Stimulated activated CD8-positive, alpha-beta memory T cell treated with anti-CD3 and anti-CD28 coated beads, Interleukin-15, amount 100 ng/mL, for 4 hours (primary cell): ENCODE measurements around the gene MGAT4A.
"Not testable (repeated sequence)": the region's sequence is repeated elsewhere in the genome, so short reads cannot be mapped to it uniquely, and the experiment has no call there.

Experiments
- DNase-seq, 2 donors: peaks; one replicate each; pipeline ENCODE4 v3.0.0-alpha.2; 2020; ENCODE audit warnings: low read depth in 2 of 2

MGAT4A gene

DNA sequence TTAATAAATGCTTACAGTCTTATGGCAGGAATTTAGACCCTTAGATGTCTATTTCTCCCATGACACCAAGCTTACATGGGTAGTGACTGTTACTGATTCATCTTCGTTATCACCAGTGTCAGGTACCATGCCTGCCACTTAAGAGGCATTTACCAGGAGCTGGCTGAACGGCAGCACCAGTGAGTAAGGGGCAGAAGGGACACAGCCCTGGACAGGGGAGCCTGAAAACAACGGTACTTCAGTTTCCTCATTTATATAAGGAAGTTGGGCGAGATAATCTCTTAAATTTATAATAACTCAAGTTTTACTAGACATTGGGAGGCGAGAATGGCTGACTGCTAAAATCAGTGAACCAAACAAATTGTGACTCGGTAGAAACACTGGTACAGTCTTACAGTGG, 123.8 kb downstream of the MGAT4A start:
- no peak for DNase-seq

DNA sequence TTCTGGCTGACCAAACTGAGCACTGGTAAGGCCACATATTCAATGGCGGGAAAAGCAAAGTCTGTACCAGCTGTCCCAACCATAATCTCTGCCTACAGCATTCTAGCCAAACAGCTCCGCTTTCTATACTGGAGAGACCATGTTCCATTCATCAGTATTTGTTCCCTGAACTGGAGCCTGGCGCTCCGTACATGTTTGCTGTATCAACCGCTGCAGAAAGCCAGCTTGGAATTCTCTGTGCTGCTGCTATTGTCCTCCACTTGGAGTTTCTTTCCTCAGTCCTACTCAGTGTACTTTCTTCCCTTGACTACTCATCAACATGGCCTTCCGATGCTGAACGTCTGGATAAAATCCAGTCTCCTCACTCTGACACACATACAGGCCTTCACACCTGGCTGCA, 124.5 kb downstream of the MGAT4A start:
- DNase-seq = no peak

DNA sequence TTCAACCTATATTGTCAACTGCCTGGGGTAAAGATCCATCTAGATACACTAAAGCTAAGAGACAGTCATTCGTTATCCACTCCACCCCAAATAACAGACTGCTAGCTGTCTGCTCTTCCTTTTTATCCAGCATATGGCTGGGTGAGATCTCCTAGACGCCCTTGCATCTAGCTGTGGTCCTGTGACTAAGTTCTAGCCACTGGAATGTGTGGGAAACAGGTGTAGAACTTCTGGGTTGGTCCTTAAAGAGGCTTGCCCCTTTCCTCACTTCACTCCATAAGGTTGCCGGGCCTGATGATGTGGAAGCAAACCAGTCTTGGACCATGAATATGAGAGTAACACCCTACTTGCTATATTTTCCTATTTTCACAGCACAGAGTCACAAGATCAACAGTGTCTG, 125.9 kb downstream of the MGAT4A start:
- DNase-seq = no peak

DNA sequence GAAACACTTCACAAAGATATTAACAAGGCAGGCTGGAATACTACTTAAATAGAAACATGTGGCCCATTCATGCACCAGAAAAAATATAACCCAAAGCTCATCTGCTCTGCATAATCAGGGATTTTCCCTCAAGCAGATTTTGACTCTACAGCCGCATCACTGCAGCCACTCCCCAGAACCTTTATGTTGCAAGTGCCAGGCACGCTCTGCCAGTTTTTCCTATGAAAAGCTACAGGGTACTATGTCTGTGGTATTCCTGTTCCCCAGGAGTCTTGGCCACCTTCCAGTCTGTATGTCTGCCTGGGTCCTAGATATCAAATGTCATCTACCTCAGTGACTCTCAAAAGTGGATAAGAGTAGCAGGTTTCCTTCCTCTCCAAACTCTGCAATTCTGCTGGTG, 126.4 kb downstream of the MGAT4A start:
- DNase-seq = no peak

DNA sequence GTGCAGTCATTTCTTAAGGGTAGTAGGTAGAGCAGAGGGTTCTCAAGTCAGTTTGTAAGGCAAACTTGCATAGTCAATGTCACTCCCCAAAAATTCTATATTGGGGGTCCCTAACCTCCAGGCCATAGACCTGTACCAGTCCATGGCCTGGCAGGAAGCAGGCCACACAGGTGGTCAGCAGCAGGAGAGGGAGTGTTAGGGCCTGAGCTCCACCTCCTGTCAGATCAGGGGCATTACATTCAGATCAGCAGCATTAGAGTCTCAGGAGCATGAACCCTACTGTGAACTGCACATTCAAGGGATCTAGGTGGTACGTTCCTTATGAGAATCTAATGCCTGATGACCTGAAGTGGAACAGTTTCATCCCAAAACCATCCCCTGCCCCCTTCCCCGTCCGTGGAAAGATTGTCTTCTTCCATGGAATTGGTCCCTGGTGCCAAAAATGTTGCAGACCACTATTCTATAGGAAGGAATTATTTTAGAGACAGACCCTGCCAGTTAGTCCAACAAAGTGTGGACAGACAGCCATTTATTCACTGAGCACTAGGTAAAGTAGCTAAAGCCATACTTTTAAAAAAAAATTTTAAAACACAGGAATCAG, 129.3 kb downstream of the MGAT4A start:
- no peak for DNase-seq

DNA sequence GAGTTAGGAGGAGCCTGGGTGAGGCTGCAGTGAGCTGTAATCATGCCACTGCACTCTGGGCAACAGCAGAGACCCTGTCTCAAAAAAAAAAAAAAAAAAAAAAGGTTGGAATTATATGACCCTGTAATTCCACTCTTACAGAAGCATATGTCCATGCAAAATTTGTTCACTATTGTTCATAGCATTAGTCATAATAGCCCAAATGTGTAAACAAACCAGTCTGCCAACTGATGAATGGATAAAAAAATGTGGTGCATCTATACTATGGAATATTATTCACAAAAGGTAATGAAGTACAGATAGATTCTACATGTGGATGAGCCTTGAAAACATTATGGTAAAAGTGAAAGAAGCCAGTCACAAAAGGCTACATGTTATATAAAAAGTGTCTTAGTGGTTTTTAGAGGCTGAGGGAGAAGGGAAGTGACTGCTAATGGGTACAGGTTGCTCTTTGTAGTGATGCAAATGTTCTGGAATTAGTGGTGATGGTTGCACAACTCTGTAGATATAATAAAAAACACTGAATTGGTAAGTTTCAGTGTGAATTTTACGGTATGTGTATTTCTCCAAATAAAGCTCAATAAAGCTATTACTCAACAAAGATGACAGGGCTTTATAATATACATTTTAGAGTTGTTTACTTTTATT, 132.0 kb downstream of the MGAT4A start:
- DNase-seq = no peak

DNA sequence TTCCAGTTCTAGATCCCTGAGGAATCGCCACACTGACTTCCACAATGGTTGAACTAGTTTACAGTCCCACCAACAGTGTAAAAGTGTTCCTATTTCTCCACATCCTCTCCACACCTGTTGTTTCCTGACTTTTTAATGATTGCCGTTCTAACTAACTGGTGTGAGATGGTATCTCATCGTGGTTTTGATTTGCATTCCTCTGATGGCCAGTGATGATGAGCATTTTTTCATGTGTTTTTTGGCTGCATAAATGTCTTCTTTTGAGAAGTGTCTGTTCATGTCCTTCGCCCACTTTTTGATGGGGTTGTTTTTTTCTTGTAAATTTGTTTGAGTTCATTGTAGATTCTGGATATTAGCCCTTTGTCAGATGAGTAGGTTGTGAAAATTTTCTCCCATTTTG, 136.3 kb downstream of the MGAT4A start:
- not testable (repeated sequence) for DNase-seq

DNA sequence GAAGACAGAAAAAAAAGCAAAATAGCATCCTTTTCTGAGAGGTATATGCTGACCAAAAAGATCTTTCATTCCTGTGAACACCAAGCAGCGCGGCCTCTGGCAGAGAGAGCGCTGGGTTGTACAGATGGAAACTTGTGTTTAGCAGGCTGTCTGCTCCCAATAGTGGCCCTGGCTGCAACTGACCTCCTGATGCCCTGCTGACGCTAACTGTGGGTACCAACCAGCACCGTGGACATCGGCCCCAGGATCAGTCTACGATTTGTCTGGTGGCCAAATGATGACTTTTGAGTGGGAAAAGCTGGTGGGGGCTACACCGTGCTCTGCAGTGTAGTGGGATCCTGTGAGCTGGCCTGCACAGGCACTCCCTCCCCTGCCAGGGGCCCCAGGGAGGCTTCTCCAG, 138.4 kb downstream of the MGAT4A start:
- no peak for DNase-seq

DNA sequence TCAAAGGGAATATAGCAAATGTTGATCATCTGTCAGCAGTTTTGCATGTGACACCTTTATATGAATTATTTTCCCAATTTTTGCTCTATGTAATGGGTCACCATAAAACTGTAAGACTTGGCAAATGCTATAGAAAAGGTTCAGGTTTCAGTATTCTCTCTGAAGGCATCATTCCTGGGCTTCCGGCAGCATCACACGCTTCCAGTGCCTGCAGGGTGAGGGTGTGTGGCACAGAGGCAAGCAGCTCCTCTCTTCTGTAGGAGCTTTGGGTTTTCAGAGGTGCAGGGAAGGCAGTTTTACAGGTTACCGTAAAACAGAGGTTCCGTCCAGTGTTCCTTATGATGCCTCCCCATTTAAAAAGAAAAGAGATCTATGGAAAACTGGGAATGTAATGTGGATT, 141.4 kb downstream of the MGAT4A start:
- DNase-seq = no peak

DNA sequence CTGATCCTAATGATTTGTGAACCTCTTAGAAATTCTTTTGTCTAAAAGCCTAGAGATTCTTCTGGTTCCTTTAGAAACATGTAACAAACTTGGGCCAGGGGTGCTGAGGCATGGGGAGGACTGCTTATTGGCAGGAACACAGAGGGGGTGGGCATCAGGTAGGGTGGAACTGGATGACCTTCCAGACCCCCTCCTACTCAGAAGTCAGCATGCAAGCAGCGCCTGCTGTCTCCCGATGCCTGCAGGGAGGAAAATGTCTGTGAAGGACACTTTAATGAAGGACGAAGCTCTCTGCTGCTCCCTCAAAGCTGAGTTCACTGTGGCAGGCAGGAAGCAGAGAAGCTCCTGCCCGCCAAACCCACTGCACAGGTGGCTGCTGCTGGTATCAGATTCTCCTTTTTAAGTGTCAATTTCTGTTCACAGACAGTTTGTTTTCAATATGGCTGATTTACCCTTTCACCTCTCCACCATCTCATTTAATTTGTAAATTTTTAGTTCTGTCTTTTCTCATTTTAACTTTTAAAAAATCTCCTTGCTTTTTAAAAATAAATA, 142.0 kb downstream of the MGAT4A start:
- no peak for DNase-seq

DNA sequence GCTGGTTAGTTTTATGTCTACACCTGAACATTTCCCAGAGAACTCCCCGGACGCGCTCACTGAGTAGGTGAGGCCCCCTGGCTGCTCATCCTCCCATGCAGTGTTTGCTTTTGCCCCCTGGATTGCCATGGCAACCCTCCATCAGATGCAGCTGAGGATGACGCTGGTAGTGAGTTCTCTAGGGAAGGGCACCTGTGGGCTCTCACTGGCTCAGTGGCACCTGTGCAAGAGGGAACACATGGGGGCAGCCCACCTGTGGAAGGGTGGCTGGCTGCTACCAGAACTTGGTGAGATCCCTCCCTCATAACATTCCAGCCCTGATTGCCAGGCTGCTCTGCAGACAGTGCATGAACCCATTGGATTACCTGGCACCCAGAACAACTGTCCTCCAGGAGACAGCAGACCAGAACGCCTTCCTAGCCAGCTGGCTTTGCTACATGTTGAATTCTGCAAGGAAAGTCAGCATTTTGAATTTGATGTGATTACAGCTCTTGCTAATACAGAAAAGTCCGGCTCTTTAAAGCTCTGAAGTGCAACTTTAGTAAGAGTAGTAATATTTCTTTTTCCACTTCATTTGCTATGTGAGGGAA, 144.3 kb downstream of the MGAT4A start:
- DNase-seq = no peak

DNA sequence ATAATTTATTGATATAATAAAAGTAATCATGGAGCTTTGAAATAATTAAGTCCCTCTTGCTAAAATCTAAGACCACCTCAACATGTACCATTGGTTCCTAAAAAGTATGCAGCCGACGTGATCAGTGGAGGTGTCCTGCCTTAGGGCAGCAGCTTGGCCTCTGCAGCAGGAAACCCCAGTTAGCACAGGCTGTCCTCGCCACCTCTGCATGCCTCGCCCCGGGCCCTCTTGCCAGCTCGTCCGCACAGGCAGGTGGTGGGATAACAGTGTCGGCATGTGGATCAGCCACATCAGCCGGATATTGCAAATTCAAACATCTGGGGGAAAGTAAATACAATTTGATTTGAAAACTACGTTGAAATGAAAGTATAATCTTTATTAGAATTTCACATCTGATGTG, 145.5 kb downstream of the MGAT4A start:
- DNase-seq = no peak

DNA sequence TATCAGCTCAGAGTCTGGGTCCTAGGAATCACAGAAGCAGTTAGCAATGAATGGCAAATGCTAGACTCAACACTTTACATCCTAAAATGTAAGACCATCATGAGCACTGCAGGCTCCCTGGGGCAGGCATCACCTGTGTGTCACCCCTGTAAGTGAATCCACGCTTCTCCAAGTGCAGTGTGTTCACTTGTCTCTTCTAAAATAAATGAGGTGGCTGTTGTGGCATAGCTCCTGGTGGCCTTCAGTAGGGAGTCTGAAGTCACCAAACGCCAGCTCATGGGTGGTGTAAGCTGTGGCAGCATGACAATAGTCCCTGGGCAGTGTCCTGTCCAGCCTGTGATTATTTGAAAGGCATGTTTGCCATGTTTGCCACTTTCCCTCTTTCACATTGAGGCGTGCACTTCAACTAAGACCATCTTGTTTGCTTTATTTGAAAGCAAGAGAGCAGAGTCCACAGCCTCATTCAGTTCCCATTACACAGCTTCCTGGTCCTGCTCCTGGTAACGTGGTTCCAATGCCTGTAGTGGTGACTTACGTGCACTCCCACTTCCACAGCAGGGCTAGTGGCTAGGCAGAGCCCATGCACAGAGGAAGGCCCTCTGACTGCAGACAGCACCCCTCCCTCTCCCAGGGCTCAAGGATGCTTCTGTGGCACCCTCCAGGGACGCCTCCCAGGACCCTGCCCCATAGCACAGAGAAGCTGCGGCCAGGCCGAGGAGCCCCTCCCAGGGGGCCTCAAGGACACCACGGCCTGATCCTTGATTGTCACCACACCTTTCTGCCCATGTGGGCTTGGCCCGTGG, 146.9 kb downstream of the MGAT4A start:
- DNase-seq = no peak

DNA sequence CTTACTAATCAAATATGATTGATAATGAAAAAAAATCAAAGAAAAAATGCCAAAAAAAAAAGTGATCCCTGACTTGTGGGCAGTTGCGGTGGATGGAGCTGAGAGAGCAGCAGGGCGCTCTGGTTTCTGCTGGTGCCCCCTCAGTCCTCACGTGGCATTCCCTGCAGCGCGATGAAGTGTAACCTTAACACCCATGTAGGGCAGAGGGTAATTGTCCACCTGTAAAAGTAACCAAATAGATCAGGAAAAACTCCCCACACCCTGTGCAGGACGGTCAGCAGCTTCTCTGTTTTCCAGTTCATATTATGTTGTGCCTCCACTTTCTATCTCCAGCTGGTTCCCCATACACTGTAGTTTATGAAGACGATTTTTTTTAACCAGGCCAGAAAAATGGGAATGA, 147.7 kb downstream of the MGAT4A start:
- no peak for DNase-seq

DNA sequence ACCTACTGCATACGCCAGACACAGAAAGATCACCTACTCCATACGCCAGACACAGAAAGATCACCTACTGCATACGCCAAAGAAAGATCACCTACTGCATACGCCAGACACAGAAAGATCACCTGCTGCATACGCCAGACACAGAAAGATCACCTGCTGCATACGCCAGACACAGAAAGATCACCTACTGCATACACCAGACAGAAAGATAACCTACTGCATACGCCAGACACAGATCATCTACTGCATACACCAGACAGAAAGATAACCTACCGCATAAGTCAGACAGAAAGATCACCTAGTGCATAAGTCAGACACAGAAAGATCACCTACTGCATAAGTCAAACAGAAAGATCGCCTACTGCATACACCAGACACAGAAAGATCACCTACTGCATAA, 148.4 kb downstream of the MGAT4A start:
- DNase-seq = no peak

DNA sequence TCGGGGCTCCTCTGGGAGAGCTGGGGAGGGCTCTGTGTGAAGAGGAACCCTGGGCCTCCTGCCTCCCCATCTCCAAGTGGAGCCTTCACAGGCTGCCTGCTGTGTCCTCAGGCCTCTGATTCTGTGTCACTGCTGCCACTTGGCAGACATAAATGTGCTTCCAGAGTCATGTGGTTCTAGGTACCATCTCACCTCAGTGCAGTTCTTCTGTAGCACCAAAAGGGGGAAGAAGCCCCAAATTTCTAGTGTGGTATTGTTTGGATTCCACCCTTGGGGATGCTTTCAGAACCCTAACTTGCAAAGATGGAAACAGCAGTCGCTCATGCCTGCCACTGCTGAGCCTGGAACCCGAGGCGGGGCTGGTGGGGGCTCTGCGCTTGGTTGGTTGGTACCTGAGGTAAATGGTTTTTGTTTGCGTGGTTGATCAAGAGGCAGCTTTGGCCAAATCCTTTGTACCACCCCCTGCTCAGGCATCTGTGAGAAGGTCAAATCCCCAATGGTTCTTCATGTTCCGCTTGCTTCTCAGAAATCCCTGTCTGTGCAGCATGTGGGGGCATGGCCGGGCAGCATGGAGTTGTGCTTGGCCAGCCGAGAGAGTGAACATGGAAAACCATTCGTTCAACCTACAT, 150.2 kb downstream of the MGAT4A start:
- DNase-seq = no peak

DNA sequence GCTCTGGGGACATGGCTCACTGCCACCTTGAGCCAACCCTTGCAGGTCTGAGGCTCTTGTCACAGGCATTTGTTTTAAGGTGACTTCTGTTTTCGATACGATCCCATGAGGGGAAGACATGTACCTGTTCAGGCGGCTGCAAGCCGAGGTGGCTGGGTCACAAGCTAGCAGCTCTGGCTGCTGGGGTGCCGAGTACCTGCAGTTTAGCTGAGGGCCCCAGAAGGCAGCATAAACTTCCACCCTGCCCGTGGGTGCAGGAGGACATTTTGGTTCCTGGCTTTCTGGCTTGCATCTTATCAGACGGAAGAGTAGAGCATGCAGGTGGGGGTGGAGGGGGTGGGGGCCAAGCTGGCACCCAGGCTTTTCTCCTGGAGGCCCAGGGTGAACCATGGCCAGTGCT, 151.0 kb downstream of the MGAT4A start:
- DNase-seq = no peak

DNA sequence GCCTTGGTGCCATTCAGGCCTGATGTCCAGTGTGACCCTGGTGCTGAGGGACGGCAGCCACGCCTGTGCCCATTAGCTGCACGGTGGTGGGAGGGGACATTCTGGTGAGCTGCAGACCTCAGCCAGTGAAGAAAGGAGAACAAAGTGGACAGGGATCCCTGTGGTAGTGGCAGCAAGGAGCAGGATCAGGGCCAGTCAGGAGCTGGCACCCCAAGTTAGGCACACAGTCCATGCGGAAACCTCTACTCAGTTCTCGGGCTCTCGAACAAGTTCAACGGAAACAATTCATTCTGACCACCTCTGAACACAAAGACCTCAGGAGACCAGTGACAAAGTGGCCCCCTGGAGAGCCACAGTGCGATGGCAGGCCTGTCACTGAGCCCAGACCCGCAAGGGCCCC, 152.7 kb downstream of the MGAT4A start:
- DNase-seq = no peak

DNA sequence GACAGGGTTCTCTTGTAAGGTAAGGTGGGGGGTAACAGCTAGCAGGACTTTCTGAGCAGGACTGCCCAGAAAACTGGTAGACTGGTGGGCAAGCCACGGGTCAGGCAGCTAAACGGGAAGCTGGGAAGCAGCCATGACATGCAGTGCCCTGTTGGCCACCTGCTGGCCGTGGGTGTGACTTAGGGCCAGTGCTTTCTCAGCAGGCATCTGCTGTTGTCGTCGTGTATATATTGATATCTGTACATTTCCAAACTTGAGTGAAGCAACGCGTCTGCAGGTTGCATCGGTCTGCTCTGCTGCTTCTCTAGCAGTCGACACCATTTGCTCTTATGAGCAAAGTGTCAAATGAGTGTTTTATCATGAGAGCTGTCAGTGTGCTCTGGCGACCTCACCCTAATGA, 153.6 kb downstream of the MGAT4A start:
- DNase-seq = no peak

DNA sequence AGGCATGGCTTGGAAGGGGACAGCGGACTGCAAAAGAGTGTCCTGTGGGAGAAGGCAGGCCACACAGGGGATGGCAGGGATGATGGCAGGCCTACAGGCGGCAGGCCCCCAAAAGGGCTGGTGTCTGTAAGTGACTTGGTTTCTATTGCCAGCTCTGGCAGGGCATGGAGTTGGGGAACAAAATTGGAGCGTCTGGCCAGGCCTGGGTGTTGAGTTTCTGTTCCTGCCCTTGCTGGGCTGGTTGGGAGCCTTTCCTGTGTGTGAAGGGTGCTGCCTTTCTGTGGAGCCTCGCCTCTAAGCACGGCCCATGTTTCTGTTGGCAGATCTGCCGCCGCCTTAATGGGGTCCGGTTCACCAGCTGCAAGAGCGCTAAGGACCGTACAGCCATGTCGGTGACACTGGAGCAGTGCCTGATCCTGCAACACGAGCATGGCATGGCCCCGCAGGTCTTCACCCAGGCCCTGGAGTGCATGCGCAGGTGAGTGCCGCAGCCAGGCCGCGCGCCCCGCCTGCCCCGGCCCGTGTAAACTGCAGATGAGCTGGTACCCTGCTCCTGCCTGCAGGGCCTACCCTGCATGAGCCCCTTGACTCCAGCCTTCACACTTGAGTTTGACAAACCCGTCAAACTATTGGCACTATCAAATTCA, 154.1 kb downstream of the MGAT4A start:
- no peak for DNase-seq

DNA sequence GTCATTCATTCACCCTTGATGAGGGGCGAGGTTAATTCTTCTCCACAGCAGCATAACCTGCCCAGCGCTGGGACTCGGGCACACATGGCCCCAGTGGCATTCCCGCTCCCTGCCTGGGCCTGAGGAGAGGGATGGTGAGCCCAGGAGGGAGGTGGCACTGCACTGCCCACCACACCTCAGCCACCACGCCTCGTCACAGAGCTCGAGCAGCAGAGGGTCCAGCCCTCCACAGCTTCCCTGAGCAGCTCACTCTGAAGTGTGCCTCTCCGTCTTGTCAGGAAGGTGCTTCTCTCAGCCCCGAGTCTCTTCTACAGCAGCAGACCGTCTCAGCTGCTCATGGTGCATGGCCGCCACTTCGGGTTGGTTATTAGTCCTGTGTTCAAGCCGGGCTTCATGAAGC, 157.5 kb downstream of the MGAT4A start:
- no peak for DNase-seq

DNA sequence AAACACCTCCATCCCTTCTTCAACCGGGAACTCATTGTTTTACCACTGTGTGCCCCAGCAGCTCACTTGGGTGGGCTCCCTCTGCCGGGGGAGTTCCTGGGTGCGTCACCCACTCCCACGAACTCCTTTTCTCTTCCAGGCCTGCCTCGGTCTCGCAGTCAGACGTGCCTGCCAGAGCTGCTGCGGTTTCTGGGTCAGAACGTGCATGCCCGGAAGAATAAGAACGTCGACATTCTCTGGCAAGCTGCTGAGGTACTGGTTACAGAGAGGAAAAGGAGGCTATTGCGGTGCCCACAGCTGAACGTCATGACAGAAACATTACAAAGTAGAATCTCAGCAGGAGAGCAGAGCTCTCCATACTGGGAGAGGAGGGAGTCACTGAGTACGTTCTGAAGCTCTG, 158.3 kb downstream of the MGAT4A start:
- DNase-seq = no peak
